GM12878 (cell line): Measurements from ENCODE around the gene DIO3. TPM values are rescaled to one million over a fixed set of nuclear protein-coding genes. Genes with fewer than 3 reads are reported as not detected.

Source experiments
- ATAC-seq: fragments of 200-7000 bp; cut with Tn5 transposase; 3 replicates; pipeline ENCODE4 v1.9.1; 2020; ENCODE audit warnings: mild to moderate bottlenecking, moderate library complexity
- BruUV-seq: library from RNA; stranded (reverse); fragments of 400-500 nt; replicated peaks from 2 replicates; lab custom pipeline; 2021; lab: Mats Ljungman, UMichigan
- CTCF ChIA-PET: fragments of 300-600 bp; sonication (Branson Sonifier 250); formaldehyde crosslinking; extraction: SDS; loops from one replicate; lab custom pipeline; 2021; ENCODE audit warnings: inconsistent platforms; lab: Yijun Ruan, JAX
- POLR2A ChIA-PET: fragments of 350-600 bp; formaldehyde crosslinking; extraction: SDS; loops from one replicate; lab custom pipeline; 2021; ENCODE audit warnings: inconsistent platforms; lab: Charles Lee
- RAD21 ChIA-PET: fragments of 300-600 bp; sonication (Branson Sonifier 250); formaldehyde crosslinking; loops from one replicate; lab custom pipeline; 2023; ENCODE audit warnings: antibody characterized with exemption; ENCODE audit not compliant: unreplicated experiment; lab: Charles Lee
- SMC1A ChIA-PET: fragments of 300-600 bp; sonication (Branson Sonifier 250); formaldehyde crosslinking; loops from one replicate; lab custom pipeline; 2023; ENCODE audit not compliant: unreplicated experiment, uncharacterized antibody; lab: Charles Lee
- DNase-seq: peaks from one replicate; pipeline ENCODE4 v3.0.0-alpha.2; 2011; ENCODE audit warnings: low read depth, low spot score
- FAIRE-seq: peaks from 3 replicates; lab custom pipeline; 2011; peaks lifted over from hg19 to GRCh38; lab: Jason Lieb, UNC
- H2AFZ ChIP-seq: 2 replicates; pipeline ENCODE4 v1.6.0; 2011; ENCODE audit warnings: low read depth, low read length, control low read depth; ENCODE audit not compliant: control insufficient read depth
- H3K27ac ChIP-seq: 2 replicates; pipeline ENCODE4 v1.5.1; 2011; ENCODE audit warnings: control low read depth; ENCODE audit not compliant: control insufficient read depth, insufficient read depth
- H3K27me3 ChIP-seq, 2 experiments: replicated peaks in 1 of 2; 2 replicates each; pipeline versions ENCODE4 v1.6.0 to v1.6.1; 2011; ENCODE audit warnings: low read length in 1 of 2; ENCODE audit not compliant: control insufficient read depth in 2 of 2, insufficient read depth in 2 of 2
- H3K36me3 ChIP-seq, 2 experiments: 2 replicates each; pipeline ENCODE4 v1.5.1; 2011; ENCODE audit warnings: low read length in 1 of 2; ENCODE audit not compliant: control insufficient read depth in 2 of 2, insufficient read depth in 2 of 2
- H3K4me1 ChIP-seq: 2 replicates; pipeline ENCODE4 v1.6.1; 2011; ENCODE audit warnings: mild to moderate bottlenecking, low read length, moderate library complexity, mixed read lengths; ENCODE audit not compliant: control insufficient read depth, insufficient read depth
- H3K4me2 ChIP-seq: 2 replicates; pipeline ENCODE4 v1.6.0; 2011; ENCODE audit warnings: control low read depth; ENCODE audit not compliant: control insufficient read depth, insufficient read depth
- H3K4me3 ChIP-seq: fragments of 200-600 bp; sonication (generic); 2 replicates; pipeline ENCODE4 v1.5.1; 2016
- H3K79me2 ChIP-seq: 2 replicates; pipeline ENCODE4 v1.6.0; 2011; ENCODE audit warnings: low read length; ENCODE audit not compliant: control insufficient read depth, insufficient read depth
- H3K9ac ChIP-seq: 2 replicates; pipeline ENCODE4 v1.8.0; 2011; ENCODE audit warnings: low read length, control low read depth, mixed read lengths; ENCODE audit not compliant: control insufficient read depth, insufficient read depth
- H3K9me3 ChIP-seq: replicated peaks from 3 replicates; pipeline ENCODE4 v1.5.1; 2011; ENCODE audit warnings: mild to moderate bottlenecking, low read length; ENCODE audit not compliant: control insufficient read depth, insufficient read depth
- H4K20me1 ChIP-seq: 2 replicates; pipeline ENCODE4 v1.6.0; 2011; ENCODE audit not compliant: control insufficient read depth, insufficient read depth
- EP300 ChIP-seq, 2 experiments: fragments of 150-350 bp in 1 of 2; IDR thresholded peaks; 2 replicates each; pipeline ENCODE4 v1.6.1; 2011 to 2012; ENCODE audit warnings: low read depth in 2 of 2, low read length in 2 of 2, borderline replicate concordance in 1 of 2, improper control_type of control experiment in 1 of 2, inconsistent platforms in 1 of 2; ENCODE audit not compliant: control insufficient read depth in 1 of 2
- FOXK2 ChIP-seq: fragments of 450-650 bp; IDR thresholded peaks from 2 replicates; pipeline ENCODE4 v1.6.1; 2017; ENCODE audit warnings: mild to moderate bottlenecking, moderate library complexity
- IKZF1 ChIP-seq: fragments of 450-650 bp; conservative IDR thresholded peaks from 2 replicates; pipeline ENCODE4 v1.6.1; 2017; ENCODE audit warnings: antibody characterized with exemption, mild to moderate bottlenecking
- MXI1 ChIP-seq: fragments of 150-350 bp; IDR thresholded peaks from 2 replicates; pipeline ENCODE4 v1.6.1; 2011; ENCODE audit warnings: low read depth, mild to moderate bottlenecking, inconsistent platforms, low read length, improper control_type of control experiment
- NFXL1 ChIP-seq: fragments of 450-650 bp; IDR thresholded peaks from 2 replicates; pipeline ENCODE4 v1.6.1; 2017; ENCODE audit warnings: antibody characterized with exemption, mild to moderate bottlenecking, borderline replicate concordance
- PAX5 ChIP-seq: IDR thresholded peaks from 2 replicates; pipeline ENCODE4 v1.6.1; 2011; ENCODE audit warnings: low read depth, low read length, borderline replicate concordance
- USF1 ChIP-seq: IDR thresholded peaks from 2 replicates; pipeline ENCODE4 v1.6.1; 2011; ENCODE audit warnings: borderline replicate concordance, low read depth, mild to moderate bottlenecking, moderate library complexity, mixed read lengths, low read length; ENCODE audit not compliant: insufficient read depth; ENCODE audit errors: extremely low read length
- ZNF207 ChIP-seq: fragments of 450-650 bp; IDR thresholded peaks from 2 replicates; pipeline ENCODE4 v1.6.1; 2014; ENCODE audit warnings: antibody characterized with exemption, mild to moderate bottlenecking, borderline replicate concordance
- WGBS: methylation state at CpG from one replicate; pipeline ENCODE4 v1.1.6; 2016; ENCODE audit warnings: low lambda C conversion rate; ENCODE audit not compliant: insufficient replicate concordance, insufficient coverage; ENCODE audit errors: missing lambda C conversion rate; 5-methylcytosine and 5-hydroxymethylcytosine counted together
- in situ Hi-C: fragments of 300-500 bp; cut with MboI; formaldehyde crosslinking; loops from 9 replicates; pipeline ENCODE4 v1.14.3; 2018; ENCODE audit warnings: mixed read lengths
- intact Hi-C: fragments of 100-400 bp; cut with micrococcal nuclease; formaldehyde crosslinking; loops from one replicate; pipeline ENCODE4 v1.14.2; 2022; ENCODE audit not compliant: unreplicated experiment
- polyA plus RNA-seq, 11 experiments: library from polyadenylated mRNA; depleted of rRNA in 4 of 11; unstranded in 6 of 11; stranded (reverse) in 5 of 11; fragments of >200 nt; fragmentation: Nextera tagmentation in 4 of 11; fragmentation: Illumina TruSeq in 1 of 11; extraction: Ambion mirVana in 4 of 11; extraction: Trizol in 1 of 11; gene quantifications; 1 replicate in 1 of 11; 2 replicates in 10 of 11; pipeline versions ENCODE4 v1.2.1 to v1.2.3, GENCODE V29; 2011 to 2016; ENCODE audit warnings: inconsistent platforms in 2 of 11, missing spikeins in 2 of 11, low read depth in 1 of 11
- total RNA-seq, 4 experiments: library from RNA; depleted of rRNA in 3 of 4; stranded (reverse); fragments of >200 nt in 3 of 4; fragmentation: Illumina TruSeq in 1 of 4; extraction: Trizol in 1 of 4; gene quantifications; 2 replicates each; pipeline versions ENCODE4 v1.2.1 to v1.2.3, GENCODE V29; 2013 to 2021

DIO3 gene
- total and polyA plus RNA-seq, 10 of the 15 experiments (the other 5 are each of a cell fraction or from before 2014, with no cell fraction given) = not detected

- Histone ChIP-seq H2AFZ (no peak overlapping the region), H3K4me2 (no peak overlapping the region), H3K27ac (no peak overlapping the region), H3K36me3 (no peaks in the 10 kb centered on the region), H3K4me3 (no peak overlapping the region), H3K9me3 (no peaks in the 10 kb centered on the region), H4K20me1 (no peaks in the 10 kb centered on the region), H3K79me2 (no peaks in the 10 kb centered on the region), H3K9ac (no peak overlapping the region), H3K4me1 (no peaks in the 10 kb centered on the region), H3K27me3 (no peaks in the 10 kb centered on the region)
- DNase-seq = no peak
- TF ChIP-seq NFXL1 (no peak), MXI1 (no peak), USF1 (no peak), FOXK2 (no peak), PAX5 (no peak), EP300 (IDR thresholded peaks at IDR 0.05; ENCODE audit: borderline replicate concordance in 1 of 2, control insufficient read depth in 1 of 2, low read depth in 2 of 2, low read length in 2 of 2) (no peak), ZNF207 (no peak), IKZF1 (no peak)
- no peak for ATAC-seq
- FAIRE-seq = no peak
- ChIA-PET CTCF (no interaction called here), POLR2A (no interaction called here), SMC1A (no interaction called here), RAD21 (no interaction called here)
- no TSS peak for BruUV-seq
- intact Hi-C loops = no loop called here
- in situ Hi-C loops = no loop called here
- WGBS = 48% methylated on average over 1 of the region's 1 CpG
Observed at GRCh38 chr14:101553393-101553792, 7.9 kb upstream of the DIO3 start.
